NCI-H446 treated with DMSO at 0.1 percent for 48 hours (cell line): Measurements from ENCODE around the gene F13A1.
"Not testable (repeated sequence)": the region's sequence is repeated elsewhere in the genome, so short reads cannot be mapped to it uniquely, and the experiment has no call there.

Experiments
- DNase-seq: peaks from one replicate; lab custom pipeline; 2025; lab: John Stamatoyannopoulos, UW

The F13A1 gene

DNA sequence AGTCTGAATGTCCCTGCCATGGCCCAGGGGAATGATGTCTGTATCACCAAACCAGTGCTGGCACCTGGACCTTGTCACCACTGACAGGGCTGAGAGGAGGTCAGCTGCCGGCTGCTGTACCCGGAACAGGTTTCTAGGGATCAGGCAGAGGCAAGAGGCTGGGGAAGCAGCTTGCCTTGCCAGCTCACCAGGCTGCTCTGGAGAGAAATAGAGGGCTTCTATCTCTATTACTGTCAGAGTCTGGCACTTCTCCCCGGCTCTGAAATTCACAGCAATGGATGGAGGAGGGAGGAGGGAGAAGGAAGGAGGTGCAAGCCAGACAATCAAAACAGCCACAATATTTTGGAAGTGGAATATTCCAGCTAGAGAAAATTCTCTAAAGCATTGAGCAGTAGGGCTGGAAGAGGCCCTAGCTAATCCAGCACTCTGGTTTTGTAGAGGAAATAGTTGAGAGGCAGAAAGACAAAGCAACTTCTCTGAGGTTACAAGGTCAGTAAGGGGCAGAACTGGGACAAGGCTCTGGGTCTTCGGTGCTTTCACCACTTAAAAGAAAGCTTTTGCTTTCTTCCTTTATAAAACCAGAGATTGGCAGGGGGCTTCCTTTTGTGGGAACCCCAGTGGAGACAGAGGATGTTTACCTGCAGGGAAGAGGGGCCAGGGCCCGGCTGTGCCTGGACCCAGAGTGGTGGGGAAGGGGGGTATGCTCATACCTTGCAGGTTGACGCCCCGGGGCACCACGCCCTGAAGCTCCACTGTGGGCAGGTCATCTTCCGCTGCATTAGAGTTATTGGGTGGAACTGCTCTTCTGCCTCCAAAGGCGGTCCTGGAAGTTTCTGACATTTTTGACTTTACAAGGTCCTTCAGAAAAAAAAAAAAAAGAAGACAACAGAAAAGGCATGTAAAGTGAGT lies 2.4 kb downstream of the F13A1 start:
- no peak for DNase-seq

GRCh38 chr6:6317386-6317785 lies 3.1 kb downstream of the F13A1 start:
- DNase-seq: no peak

DNA sequence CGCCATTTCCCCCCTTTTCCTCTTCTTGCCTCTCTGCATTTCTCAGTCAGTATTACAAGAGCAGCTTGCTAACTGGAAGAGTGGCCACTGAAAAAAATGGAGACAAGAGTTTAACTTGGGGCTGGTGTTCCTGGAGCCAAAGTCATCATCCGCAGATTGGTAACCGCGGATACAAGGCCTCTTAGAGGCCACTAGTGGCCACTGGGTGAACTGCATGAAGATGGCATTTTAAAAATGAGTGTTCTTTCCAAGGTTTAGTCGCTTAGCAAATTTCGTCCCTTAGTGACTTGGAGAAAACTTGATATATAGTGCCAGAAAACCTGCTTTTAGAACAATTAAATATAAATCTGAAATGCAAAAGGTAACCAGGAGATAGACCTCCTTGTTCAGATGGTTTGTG lies 4.8 kb downstream of the F13A1 start:
- peak; percentile 10 for DNase-seq

GRCh38 chr6:6314596-6314995 lies 5.9 kb downstream of the F13A1 start:
- no peak for DNase-seq

- no peak for DNase-seq
Measured at GRCh38 chr6:6312901-6313441, 7.5 kb downstream of the F13A1 start.

DNA sequence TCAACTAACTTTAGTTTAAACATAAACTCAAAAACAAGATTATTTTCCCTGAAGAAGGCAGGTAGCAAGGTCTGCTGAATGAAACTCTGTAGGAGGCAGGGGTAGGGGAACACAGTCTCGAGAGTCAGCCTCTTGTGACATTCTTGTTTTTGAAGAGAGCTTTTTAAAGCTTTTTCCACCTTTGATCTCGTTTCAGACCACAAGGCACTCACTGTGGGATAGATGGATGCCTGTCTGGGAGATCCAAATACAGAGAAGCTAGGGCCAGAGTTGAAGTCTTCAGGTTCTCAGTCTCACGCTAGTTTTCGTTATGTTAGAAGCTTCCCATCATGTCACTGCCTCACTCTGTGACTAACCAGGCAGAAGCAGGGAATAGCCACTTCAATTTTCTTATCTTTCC lies 14.9 kb downstream of the F13A1 start:
- no peak for DNase-seq

DNA sequence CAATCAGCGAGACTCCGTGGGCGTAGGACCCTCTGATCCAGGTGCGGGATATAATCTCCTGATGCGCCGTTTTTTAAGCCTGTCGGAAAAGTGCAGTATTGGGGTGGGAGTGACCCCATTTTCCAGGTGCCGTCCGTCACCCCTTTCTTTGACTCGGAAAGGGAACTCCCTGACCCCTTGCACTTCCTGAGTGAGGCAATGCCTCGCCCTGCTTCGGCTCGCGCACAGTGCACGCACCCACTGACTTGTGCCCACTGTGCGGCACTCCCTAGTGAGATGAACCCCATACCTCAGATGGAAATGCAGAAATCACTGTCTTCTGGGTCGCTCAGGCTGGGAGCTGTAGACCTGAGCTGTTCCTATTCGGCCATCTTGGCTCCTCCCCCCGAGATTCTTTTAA lies 20.1 kb downstream of the F13A1 start:
- DNase-seq: not testable (repeated sequence)

GRCh38 chr6:6293317-6293716 lies 27.1 kb downstream of the F13A1 start:
- no peak for DNase-seq

- DNase-seq: no peak
Measured at GRCh38 chr6:6287415-6287814, 33.0 kb downstream of the F13A1 start.

DNA sequence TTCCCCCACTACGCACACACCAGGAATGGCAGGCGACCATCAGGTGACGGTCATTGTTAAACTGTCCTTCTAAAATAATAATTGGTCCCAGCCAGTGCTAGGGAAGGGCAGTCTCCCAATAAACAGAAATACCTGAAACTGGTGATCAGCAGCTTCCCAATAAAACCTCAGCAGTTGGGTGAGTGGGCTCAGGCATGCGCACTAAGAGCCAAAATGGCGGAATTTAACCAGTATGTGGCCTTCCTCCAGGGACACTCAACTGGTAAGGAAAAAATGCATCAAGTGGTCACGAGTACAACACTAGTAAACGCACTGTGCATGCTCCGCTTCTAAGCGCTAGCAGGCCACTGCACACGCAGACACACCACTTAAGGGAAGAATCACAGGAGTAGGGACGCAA lies 34.8 kb downstream of the F13A1 start:
- DNase-seq: no peak

- no peak for DNase-seq
Measured at GRCh38 chr6:6284221-6284966, 36.1 kb downstream of the F13A1 start.

DNA sequence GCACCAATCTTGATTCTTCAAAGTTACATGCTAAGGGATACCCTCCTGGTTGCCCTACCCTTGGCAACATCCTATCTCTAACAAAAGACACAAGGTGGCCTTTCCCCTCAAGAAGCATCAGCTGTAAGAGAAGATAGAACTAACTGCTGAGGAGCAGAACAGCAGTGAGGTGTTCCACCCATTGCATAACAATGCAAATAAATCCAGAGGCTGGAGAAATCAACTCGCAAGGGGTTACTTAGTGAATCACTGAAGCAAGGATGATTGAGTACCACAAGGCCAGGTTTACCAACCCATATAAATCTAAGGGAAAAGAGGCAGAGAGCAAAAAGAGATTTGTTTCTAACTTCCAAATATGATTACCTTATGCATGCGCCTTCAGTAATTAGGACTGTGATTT lies 36.7 kb downstream of the F13A1 start:
- DNase-seq: no peak

- no peak for DNase-seq
Measured at GRCh38 chr6:6282716-6283115, 37.7 kb downstream of the F13A1 start.

GRCh38 chr6:6277413-6277812 lies 43.0 kb downstream of the F13A1 start:
- no peak for DNase-seq

DNA sequence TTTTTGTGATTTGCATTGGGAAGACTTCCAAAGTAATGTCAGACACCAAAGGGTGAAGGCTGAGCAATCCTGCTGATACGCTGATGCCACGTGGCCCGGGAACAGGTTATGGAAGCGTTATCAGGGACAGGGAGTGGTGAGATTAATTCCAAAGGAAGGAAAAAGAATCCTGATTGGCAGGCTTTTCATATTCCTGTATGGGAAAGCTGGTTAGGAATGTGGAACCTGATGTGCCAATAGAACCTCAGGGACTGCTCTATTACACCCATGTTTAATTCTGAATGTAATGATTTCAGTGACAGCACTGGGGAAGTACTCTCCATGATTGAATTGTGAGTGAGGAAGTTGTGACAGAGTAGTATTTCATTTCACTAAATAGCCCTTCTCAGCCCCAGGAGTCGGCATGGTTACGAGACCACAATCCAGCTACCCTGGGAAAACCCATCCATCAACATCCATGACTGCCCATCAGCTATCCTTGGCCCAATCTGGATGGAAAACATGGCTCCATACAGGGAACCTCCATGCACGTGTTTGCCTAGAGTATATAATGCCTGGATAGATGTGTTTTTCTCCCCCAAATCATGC lies 49.4 kb downstream of the F13A1 start:
- no peak for DNase-seq

- no peak for DNase-seq
Measured at GRCh38 chr6:6260196-6260722, 60.2 kb downstream of the F13A1 start.

- no peak for DNase-seq
Measured at GRCh38 chr6:6256886-6257285, 63.6 kb downstream of the F13A1 start.

- no peak for DNase-seq
Measured at GRCh38 chr6:6256259-6256658, 64.2 kb downstream of the F13A1 start.

- no peak for DNase-seq
Measured at GRCh38 chr6:6251555-6252280, 68.7 kb downstream of the F13A1 start.

- DNase-seq: no peak
Measured at GRCh38 chr6:6248651-6249050, 71.8 kb downstream of the F13A1 start.

- no peak for DNase-seq
Measured at GRCh38 chr6:6246544-6246943, 73.9 kb downstream of the F13A1 start.

DNA sequence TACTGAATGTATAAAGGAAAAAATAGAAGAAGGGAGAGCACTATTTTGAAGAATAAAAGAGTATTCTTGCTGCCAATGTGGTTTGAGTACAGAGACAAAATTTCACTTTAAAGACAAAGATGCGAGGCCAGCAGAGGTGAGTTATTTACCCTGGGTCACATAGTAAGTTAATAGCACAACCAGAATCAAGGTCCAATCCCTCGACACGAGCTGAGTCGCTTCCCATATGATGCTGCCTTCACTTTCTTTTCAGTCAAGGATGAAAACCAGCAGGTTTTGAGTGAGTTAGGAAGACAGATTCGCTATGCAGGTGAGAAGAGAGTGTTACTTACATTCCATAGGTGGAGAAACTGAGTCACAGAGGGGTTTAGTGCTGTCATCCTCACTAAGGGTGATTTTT lies 75.8 kb downstream of the F13A1 start:
- no peak for DNase-seq
